T-cell (primary cell): ENCODE data around the gene RRP36. TPM values are rescaled to one million over a fixed set of nuclear protein-coding genes. Genes with fewer than 3 reads are reported as not detected.

ENCODE experiments used
- ATAC-seq, 4 experiments: fragments of 200-7000 bp in 3 of 4; fragments of 150-1000 bp in 1 of 4; cut with Tn5 transposase; replicated peaks in 1 of 4; 1 replicate in 3 of 4; 2 replicates in 1 of 4; pipeline ENCODE4 v1.10.0; 2021; ENCODE audit warnings: moderate library complexity in 3 of 4, mild to moderate bottlenecking in 2 of 4, moderate number of reproducible peaks in 1 of 4
- CTCF ChIA-PET, 2 donors: fragments of 300-600 bp; sonication (Branson Sonifier 250); formaldehyde crosslinking; loops; one replicate each; lab custom pipeline; 2022; ENCODE audit warnings: antibody characterized with exemption in 2 of 2; lab: Charles Lee
- POLR2A ChIA-PET, 2 donors: fragments of 300-600 bp; sonication (Branson Sonifier 250); formaldehyde crosslinking; loops; one replicate each; lab custom pipeline; 2022; ENCODE audit warnings: antibody characterized with exemption in 2 of 2; lab: Charles Lee
- DNase-seq, 35 experiments: peaks; one replicate each; pipeline versions ENCODE4 v3.0.0 to v3.0.0-alpha.2; 2013 to 2023
- H3K27ac ChIP-seq: one replicate; pipeline ENCODE4 v1.5.1; 2013; ENCODE audit warnings: low read length
- H3K27me3 ChIP-seq, 2 experiments: replicated peaks in 1 of 2; 1 replicate in 1 of 2; 2 replicates in 1 of 2; pipeline versions ENCODE4 v1.6.1 to v1.7.0; 2013; ENCODE audit warnings: low read length in 1 of 2, mixed read lengths in 1 of 2; ENCODE audit not compliant: control insufficient read depth in 2 of 2, insufficient read depth in 2 of 2; ENCODE audit errors: extremely low read depth in 1 of 2
- H3K36me3 ChIP-seq, 2 donors: 1 replicate in 1 of 2; 2 replicates in 1 of 2; pipeline versions ENCODE4 v1.6.1 to v1.7.0; 2013; ENCODE audit warnings: low read length in 1 of 2; ENCODE audit not compliant: control insufficient read depth in 2 of 2, insufficient read depth in 1 of 2; ENCODE audit errors: extremely low read depth in 1 of 2
- H3K4me1 ChIP-seq, 2 experiments: 1 replicate in 1 of 2; 2 replicates in 1 of 2; pipeline versions ENCODE4 v1.6.1 to v1.7.0; 2013; ENCODE audit warnings: low read length in 2 of 2, mixed read lengths in 1 of 2; ENCODE audit not compliant: insufficient read depth in 2 of 2, control insufficient read depth in 1 of 2; ENCODE audit errors: extremely low read depth in 1 of 2
- H3K4me3 ChIP-seq, 2 donors: 1 replicate in 1 of 2; 2 replicates in 1 of 2; pipeline versions ENCODE4 v1.5.1 to v1.7.0; 2013; ENCODE audit warnings: mild to moderate bottlenecking in 2 of 2, low read length in 1 of 2, moderate library complexity in 1 of 2; ENCODE audit not compliant: control insufficient read depth in 1 of 2; ENCODE audit errors: extremely low read depth in 1 of 2
- H3K9me3 ChIP-seq: 2 replicates; pipeline ENCODE4 v1.7.0; 2013
- H3K27ac Mint-ChIP-seq, 2 donors: one replicate each; pipeline ENCODE4 v1.8.0; 2020 to 2021; ENCODE audit warnings: mild to moderate bottlenecking in 2 of 2, mixed read lengths in 2 of 2
- H3K27me3 Mint-ChIP-seq, 2 donors: one replicate each; pipeline ENCODE4 v1.8.0; 2021 to 2022; ENCODE audit warnings: mixed read lengths in 2 of 2
- H3K36me3 Mint-ChIP-seq: one replicate; pipeline ENCODE4 v1.8.0; 2021; ENCODE audit warnings: mixed read lengths
- H3K4me1 Mint-ChIP-seq, 3 donors: one replicate each; pipeline ENCODE4 v1.8.0; 2020 to 2022; ENCODE audit warnings: mixed read lengths in 3 of 3, mild to moderate bottlenecking in 1 of 3
- H3K4me3 Mint-ChIP-seq, 3 donors: one replicate each; pipeline ENCODE4 v1.8.0; 2020 to 2022; ENCODE audit warnings: mild to moderate bottlenecking in 3 of 3, mixed read lengths in 3 of 3, moderate library complexity in 3 of 3
- H3K9me3 Mint-ChIP-seq, 3 donors: one replicate each; pipeline ENCODE4 v1.8.0; 2020 to 2022; ENCODE audit warnings: mixed read lengths in 3 of 3
- WGBS: methylation state at CpG from one replicate; pipeline ENCODE4 v1.1.5; 2013; ENCODE audit warnings: missing lambda C conversion rate; ENCODE audit not compliant: insufficient coverage; 5-methylcytosine and 5-hydroxymethylcytosine counted together
- total RNA-seq, 35 experiments: library from RNA in 6 of 35; stranded (reverse) in 6 of 35; fragments of 120-200 nt in 1 of 35; gene quantifications; one replicate each; pipeline versions ENCODE4 v1.2.1 to v1.2.4 and lab custom pipeline; 2013 to 2026

RRP36 gene
- total RNA-seq, 5 donors from 2014 or later (not counting 1 experiment from before 2014, with no cell fraction given) = 27.3 to 51.2 (median 47.3) TPM

- H3K36me3 Mint-ChIP-seq = peaks cover 25% of the 10 kb centered on the region
- Histone ChIP-seq H3K27me3 (no peaks in the 10 kb centered on the region), H3K9me3 (no peaks in the 10 kb centered on the region), H3K4me1 (peaks cover 5 to 43% of the 10 kb centered on the region in 2 experiments), H3K27ac (peak within 1 kb of the TSS; percentile 78), H3K36me3 (peaks cover 4 to 41% of the 10 kb centered on the region in 2 donors), H3K4me3 (peak within 1 kb of the TSS; percentile 73 to 87)
- WGBS = 2% methylated on average over 34 of the region's 45 CpGs
- peaks cover 47 to 52% (median 52%) of the 10 kb centered on the region in 3 donors for H3K4me1 Mint-ChIP-seq
- peak within 1 kb of the TSS; percentile 87 to 94 (median 93) for H3K4me3 Mint-ChIP-seq
- peak within 1 kb of the TSS; percentile 93 to 95 for H3K27ac Mint-ChIP-seq
- DNase-seq = peak; percentile 76 to 93 (median 86)
- CTCF ChIA-PET = interaction anchor here (0.6 to 1.8 kb wide), 5 partner anchors 31 to 442 kb away, joined by 3 to 11 read pairs (median 3); partner anchors contain the start of genes KLHDC3 (in 1 of the 2) and RRP36 (in 1 of the 2)
- peak; percentile 99 for ATAC-seq
- POLR2A ChIA-PET = interaction anchor here (0.6 to 1.2 kb wide), 7 partner anchors 11 to 1162 kb away, joined by 3 to 5 read pairs (median 3); partner anchors contain the start of genes KLHDC3 (in 2 of the 2) and MEA1 (in 1 of the 2)
- no peaks in the 10 kb centered on the region for H3K27me3 Mint-ChIP-seq
- H3K9me3 Mint-ChIP-seq = no peaks in the 10 kb centered on the region
Measured at GRCh38 chr6:43053545-43054205, 32.3 kb downstream of the RRP36 start, which contains the start of gene CUL7. CUL7 (minus strand) TSS chr6:43053851; CDS start chr6:43052788, 1,063 bp downstream.

GRCh38 chr6:43054206-43054943 lies 33.0 kb downstream of the RRP36 start:
- Histone ChIP-seq H3K36me3 (peaks cover under 1 to 36% of the 10 kb centered on the region in 2 donors), H3K9me3 (no peaks in the 10 kb centered on the region), H3K27me3 (no peaks in the 10 kb centered on the region), H3K27ac (peak overlapping the region; percentile 78), H3K4me1 (peaks cover 8 to 46% of the 10 kb centered on the region in 2 experiments), H3K4me3 (peak overlapping the region; percentile 52 to 87)
- Mint-ChIP-seq H3K27ac (peak overlapping the region; percentile 93 to 95), H3K36me3 (peaks cover 21% of the 10 kb centered on the region), H3K9me3 (no peaks in the 10 kb centered on the region), H3K27me3 (no peaks in the 10 kb centered on the region), H3K4me3 (peak overlapping the region; percentile 87 to 94 (median 93)), H3K4me1 (peaks cover 54 to 59% (median 59%) of the 10 kb centered on the region in 3 donors)
- DNase-seq (no peak), ATAC-seq (no peak)
- POLR2A ChIA-PET = interaction anchor here (0.6 to 1.2 kb wide), 9 partner anchors 11 to 1162 kb away, joined by 3 to 5 read pairs (median 3); partner anchors contain the start of genes KLHDC3 (in 2 of the 2) and MEA1 (in 1 of the 2)
- 87% methylated on average over 13 of the region's 17 CpGs for WGBS
- CTCF ChIA-PET = interaction anchor here (0.6 to 1.8 kb wide), 6 partner anchors 26 to 443 kb away, joined by 3 to 11 read pairs (median 4); partner anchors contain the start of genes CNPY3 (in 1 of the 2), KLHDC3 (in 1 of the 2) and RRP36 (in 1 of the 2)

- H3K4me3 ChIP-seq = no peak overlapping the region
- Mint-ChIP-seq H3K9me3 (no peaks in the 10 kb centered on the region), H3K4me1 (peaks cover 65 to 68% (median 66%) of the 10 kb centered on the region in 3 donors), H3K36me3 (peaks cover 15% of the 10 kb centered on the region), H3K27ac (peak overlapping the region in 1 of 2 donors; percentile 25), H3K4me3 (peak overlapping the region in 2 of 3 donors; percentile 10 to 17), H3K27me3 (no peaks in the 10 kb centered on the region)
- H3K27ac ChIP-seq = no peak overlapping the region
- WGBS = 87% methylated on average over 7 of the region's 8 CpGs
- H3K4me1 ChIP-seq = peaks cover 15 to 51% of the 10 kb centered on the region in 2 experiments
- no peak for ATAC-seq
- no peaks in the 10 kb centered on the region for H3K9me3 ChIP-seq
- POLR2A ChIA-PET = interaction anchor here in 1 of 2 donors (0.6 kb wide), 2 partner anchors 35 to 1385 kb away, joined by 6 to 7 read pairs; no protein-coding TSS in a partner anchor
- DNase-seq = no peak
- CTCF ChIA-PET = no interaction called here
- no peaks in the 10 kb centered on the region for H3K27me3 ChIP-seq
- H3K36me3 ChIP-seq = peaks cover 0 to 27% of the 10 kb centered on the region in 2 donors
Measured at GRCh38 chr6:43055966-43056365, 34.5 kb downstream of the RRP36 start.

- Mint-ChIP-seq H3K27ac (peak overlapping the region; percentile 97 to 100), H3K36me3 (peaks cover 22% of the 10 kb centered on the region), H3K4me1 (peaks cover 47 to 61% (median 52%) of the 10 kb centered on the region in 3 donors), H3K9me3 (no peaks in the 10 kb centered on the region), H3K4me3 (peak overlapping the region; percentile 93 to 96 (median 94)), H3K27me3 (no peaks in the 10 kb centered on the region)
- POLR2A ChIA-PET = interaction anchor here in 1 of 2 donors (1.1 kb wide), 1 partner anchor 130 kb away, joined by 7 read pairs; the partner anchor contains the start of gene CNPY3
- peaks cover 0 to 35% of the 10 kb centered on the region in 2 donors for H3K36me3 ChIP-seq
- CTCF ChIA-PET = interaction anchor here in 1 of 2 donors (0.9 to 1.4 kb wide), 3 partner anchors 44 to 79 kb away, joined by 3 to 7 read pairs (median 4); partner anchors contain the start of genes KLHDC3, MEA1, PEX6 and PPP2R5D
- no peak for DNase-seq
- no peak for ATAC-seq
- no CpG with 5 or more reads among the region's 1 CpG for WGBS
- no peaks in the 10 kb centered on the region for H3K9me3 ChIP-seq
- peak overlapping the region; percentile 78 for H3K27ac ChIP-seq
- peak overlapping the region; percentile 97 to 98 for H3K4me3 ChIP-seq
- no peaks in the 10 kb centered on the region for H3K27me3 ChIP-seq
- H3K4me1 ChIP-seq = peaks cover 15 to 31% of the 10 kb centered on the region in 2 experiments
Measured at GRCh38 chr6:43058531-43058930, 37.1 kb downstream of the RRP36 start.

GRCh38 chr6:43059168-43060033 lies 38.0 kb downstream of the RRP36 start, which contains the start of the genes KLC4 and MRPL2:
KLC4 (plus strand) TSS chr6:43059631; CDS start chr6:43061336, 1,705 bp downstream.
MRPL2 (minus strand) TSS chr6:43059434; CDS start chr6:43059381, 53 bp downstream.
- Mint-ChIP-seq H3K36me3 (peaks cover 28% of the 10 kb centered on the region), H3K4me3 (peak within 1 kb of the TSS; percentile 93 to 96 (median 94)), H3K9me3 (no peaks in the 10 kb centered on the region), H3K27ac (peak within 1 kb of the TSS; percentile 97 to 100), H3K4me1 (peaks cover 40 to 53% (median 45%) of the 10 kb centered on the region in 3 donors), H3K27me3 (no peaks in the 10 kb centered on the region)
- under 1% methylated on average over 43 of the region's 64 CpGs for WGBS
- H3K4me1 ChIP-seq = peaks cover 15 to 25% of the 10 kb centered on the region in 2 experiments
- ChIA-PET POLR2A (interaction anchor here (0.5 to 1.1 kb wide), 7 partner anchors 45 to 1984 kb away, joined by 3 to 8 read pairs (median 4); partner anchors contain the start of genes CNPY3 (in 1 of the 2), KLHDC3 (in 1 of the 2), MEA1 (in 1 of the 2) and PPP2R5D (in 1 of the 2)), CTCF (interaction anchor here in 1 of 2 donors (0.6 to 1.4 kb wide), 4 partner anchors 45 to 129 kb away, joined by 3 to 7 read pairs (median 3); partner anchors contain the start of genes KLHDC3, MEA1, PEX6 and PPP2R5D)
- DNase-seq (peak; percentile 94 to 99 (median 98)), ATAC-seq (peak; percentile 98)
- peak within 1 kb of the TSS; percentile 80 for H3K27ac ChIP-seq
- H3K4me3 ChIP-seq = peak within 1 kb of the TSS; percentile 97 to 98
- no peaks in the 10 kb centered on the region for H3K9me3 ChIP-seq
- H3K27me3 ChIP-seq = no peaks in the 10 kb centered on the region
- H3K36me3 ChIP-seq = peaks cover 0 to 36% of the 10 kb centered on the region in 2 donors
